Mucosa of descending colon (tissue), 3 donors: ENCODE measurements around the gene BRD9. TPM values are rescaled to one million over a fixed set of nuclear protein-coding genes. Genes with fewer than 3 reads are reported as not detected.

Source experiments
- ATAC-seq: fragments of 200-7000 bp; cut with Tn5 transposase; one replicate; pipeline ENCODE4 v1.9.1; 2020; ENCODE audit warnings: mild to moderate bottlenecking, moderate library complexity
- DNase-seq, 3 donors: peaks; one replicate each; pipeline ENCODE4 v3.0.0-alpha.2; 2020
- H3K36me3 ChIP-seq: fragments of 200-600 bp; one replicate; pipeline ENCODE4 v1.8.0; 2021; ENCODE audit warnings: low read depth, mild to moderate bottlenecking
- H3K4me1 ChIP-seq: fragments of 200-600 bp; one replicate; pipeline ENCODE4 v1.8.0; 2021; ENCODE audit warnings: low read depth, mild to moderate bottlenecking
- H3K4me3 ChIP-seq: fragments of 200-600 bp; one replicate; pipeline ENCODE4 v1.8.0; 2021; ENCODE audit warnings: mild to moderate bottlenecking
- H3K9me3 ChIP-seq: fragments of 200-600 bp; one replicate; pipeline ENCODE4 v1.8.0; 2021; ENCODE audit warnings: mild to moderate bottlenecking
- intact Hi-C, 2 donors: fragments of 100-400 bp; cut with DNase I in 1 of 2; cut with micrococcal nuclease in 1 of 2; formaldehyde crosslinking; loops; one replicate each; pipeline versions ENCODE4 v1.11.0 to v1.11.1; 2022; cut with DNase I, micrococcal nuclease
- total RNA-seq, 3 donors: library from RNA; stranded (reverse); fragmentation: NEBNext Ultra II Directional in 2 of 3; extraction: Animal tissue kit (Norgen Biotek cat#: 25700) in 2 of 3; gene quantifications; one replicate each; pipeline versions ENCODE4 v1.2.1 to v1.2.4, GENCODE V29; 2021 to 2023
- TF ChIP-seq, protein P1 (sequence below): fragments of 200-600 bp; IDR thresholded peaks from one replicate; pipeline ENCODE4 v1.8.0; 2022; ENCODE audit warnings: antibody characterized with exemption, mild to moderate bottlenecking
- donor health status: DM: no; HTN: no; CAD: no; lungs with moderate emphysema.
- donor health status: DM: no; HTN: no; CAD: no.
- donor health status: DM: no; HTN: yes; CAD: no.

Gene BRD9
- total RNA-seq, 3 donors from 2014 or later, result 30.8 to 46.5 (median 36.7) TPM

GRCh38 chr5:886716-887325 lies 5.8 kb downstream of the BRD9 start:
- H3K36me3 ChIP-seq, result peaks cover 10% of the 10 kb centered on the region
- intact Hi-C loops, result no loop called here
- no peaks in the 10 kb centered on the region for H3K9me3 ChIP-seq
- TF ChIP-seq, protein P1, sequence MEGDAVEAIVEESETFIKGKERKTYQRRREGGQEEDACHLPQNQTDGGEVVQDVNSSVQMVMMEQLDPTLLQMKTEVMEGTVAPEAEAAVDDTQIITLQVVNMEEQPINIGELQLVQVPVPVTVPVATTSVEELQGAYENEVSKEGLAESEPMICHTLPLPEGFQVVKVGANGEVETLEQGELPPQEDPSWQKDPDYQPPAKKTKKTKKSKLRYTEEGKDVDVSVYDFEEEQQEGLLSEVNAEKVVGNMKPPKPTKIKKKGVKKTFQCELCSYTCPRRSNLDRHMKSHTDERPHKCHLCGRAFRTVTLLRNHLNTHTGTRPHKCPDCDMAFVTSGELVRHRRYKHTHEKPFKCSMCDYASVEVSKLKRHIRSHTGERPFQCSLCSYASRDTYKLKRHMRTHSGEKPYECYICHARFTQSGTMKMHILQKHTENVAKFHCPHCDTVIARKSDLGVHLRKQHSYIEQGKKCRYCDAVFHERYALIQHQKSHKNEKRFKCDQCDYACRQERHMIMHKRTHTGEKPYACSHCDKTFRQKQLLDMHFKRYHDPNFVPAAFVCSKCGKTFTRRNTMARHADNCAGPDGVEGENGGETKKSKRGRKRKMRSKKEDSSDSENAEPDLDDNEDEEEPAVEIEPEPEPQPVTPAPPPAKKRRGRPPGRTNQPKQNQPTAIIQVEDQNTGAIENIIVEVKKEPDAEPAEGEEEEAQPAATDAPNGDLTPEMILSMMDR, result no peak
- peaks cover 8% of the 10 kb centered on the region for H3K4me1 ChIP-seq
- no peak for ATAC-seq
- H3K4me3 ChIP-seq, result no peak overlapping the region
- DNase-seq, result no peak

DNA sequence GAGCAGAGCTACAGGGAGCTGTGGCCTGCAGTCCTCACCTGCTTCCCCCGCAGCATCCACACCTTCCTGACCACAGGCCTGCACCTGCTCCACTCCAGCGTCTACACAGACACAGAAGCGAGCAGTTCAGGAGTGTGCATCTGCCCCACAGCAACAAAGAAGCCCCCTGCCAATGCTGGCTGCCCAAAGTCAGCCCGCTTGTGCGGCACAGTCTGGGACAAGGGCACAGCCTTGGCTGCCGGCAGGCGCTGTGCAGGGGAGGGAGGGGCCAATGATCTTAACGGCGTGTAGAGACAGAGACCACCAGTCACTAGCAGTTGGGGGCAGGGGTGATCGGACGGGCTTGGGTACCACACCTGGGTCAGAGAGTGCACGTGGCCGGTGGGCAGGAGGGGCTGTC lies 6.6 kb downstream of the BRD9 start:
- intact Hi-C loops, result no loop called here
- Histone ChIP-seq H3K36me3 (peaks cover 15% of the 10 kb centered on the region), H3K4me1 (peaks cover under 1% of the 10 kb centered on the region), H3K9me3 (no peaks in the 10 kb centered on the region), H3K4me3 (no peak overlapping the region)
- no peak for DNase-seq
- TF ChIP-seq, protein P1, result no peak
- no peak for ATAC-seq

DNA sequence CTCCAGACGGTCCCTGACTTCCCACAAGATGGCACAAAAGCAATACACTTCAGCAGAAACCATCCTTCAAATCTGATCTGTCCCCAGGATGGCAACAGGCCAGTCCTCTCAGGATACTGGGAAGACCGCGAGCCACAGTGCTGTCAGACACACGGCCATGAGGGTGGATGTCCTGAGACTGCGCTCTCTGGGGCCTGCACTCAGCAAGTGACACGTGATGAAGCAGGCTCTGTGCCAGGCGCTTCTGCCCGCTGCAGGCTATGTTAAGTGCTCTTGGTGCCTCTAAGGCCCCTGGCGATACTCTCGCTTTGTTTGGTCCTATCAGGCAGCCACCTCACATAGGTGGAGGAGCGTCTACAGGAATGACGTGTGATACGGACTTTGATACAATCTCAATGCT lies 7.1 kb downstream of the BRD9 start:
- H3K4me1 ChIP-seq, result no peaks in the 10 kb centered on the region
- H3K4me3 ChIP-seq, result no peak overlapping the region
- ATAC-seq (peak; percentile 11), DNase-seq (no peak)
- H3K36me3 ChIP-seq, result peaks cover 19% of the 10 kb centered on the region
- TF ChIP-seq, protein P1, result no peak
- intact Hi-C loops, result no loop called here
- no peaks in the 10 kb centered on the region for H3K9me3 ChIP-seq

DNA sequence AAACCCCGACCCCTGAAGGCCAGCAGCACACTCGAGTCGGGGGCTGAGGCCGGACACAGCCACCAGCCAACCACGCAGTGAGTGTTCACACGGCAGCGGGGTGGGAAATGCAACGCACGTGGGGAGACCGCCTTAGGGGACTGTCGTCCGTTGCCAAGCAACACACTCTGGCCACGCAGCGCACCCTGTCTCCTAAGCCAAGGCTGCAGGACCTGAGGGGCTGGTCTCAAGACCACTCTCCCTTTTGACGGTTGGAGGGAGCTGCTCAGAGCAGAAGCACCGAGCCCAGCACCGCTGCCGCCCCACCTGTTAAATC lies 7.5 kb downstream of the BRD9 start:
- intact Hi-C loops, result no loop called here
- no peak for DNase-seq
- no peaks in the 10 kb centered on the region for H3K4me1 ChIP-seq
- ATAC-seq, result no peak
- H3K36me3 ChIP-seq, result peaks cover 19% of the 10 kb centered on the region
- no peak overlapping the region for H3K4me3 ChIP-seq
- TF ChIP-seq, protein P1, result no peak
- no peaks in the 10 kb centered on the region for H3K9me3 ChIP-seq

GRCh38 chr5:884345-885126 lies 8.1 kb downstream of the BRD9 start:
- Histone ChIP-seq H3K36me3 (peaks cover 19% of the 10 kb centered on the region), H3K4me3 (no peak overlapping the region), H3K9me3 (no peaks in the 10 kb centered on the region), H3K4me1 (no peaks in the 10 kb centered on the region)
- intact Hi-C loops, result no loop called here
- DNase-seq, result no peak
- TF ChIP-seq, protein P1, result no peak
- ATAC-seq, result peak; percentile 19
